Measurements from ENCODE around the gene OCRL. TPM values are rescaled to one million over a fixed set of nuclear protein-coding genes. Genes with fewer than 3 reads are reported as not detected.

Gene OCRL
- total and polyA plus RNA-seq, 2 of the 13 experiments (the other 11 are each of a cell fraction or from before 2014, with no cell fraction given): 13.4 to 32.0 TPM

DNA sequence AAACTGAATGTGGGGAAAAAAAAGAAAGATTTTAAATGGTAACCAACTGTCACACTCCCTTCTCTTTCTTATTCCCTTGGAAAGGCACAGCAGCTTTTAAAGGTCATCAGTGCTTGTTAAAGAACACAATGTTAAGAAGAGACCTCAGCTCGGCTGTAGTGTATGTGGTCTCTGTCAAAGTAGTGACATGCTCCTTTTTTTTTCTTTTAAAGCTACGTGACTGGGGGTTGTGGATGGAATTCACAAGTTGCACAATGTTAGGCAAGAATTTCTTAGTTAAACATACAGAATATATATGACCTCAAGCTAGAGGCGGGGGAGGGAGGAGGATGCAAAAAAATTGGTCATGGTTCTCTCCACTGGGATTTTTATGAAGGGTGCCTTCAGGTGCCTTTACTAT, 45.6 kb downstream of the OCRL start (continued):
- TF ChIP-seq ZNF567 (CRISPR knock-in tag; IDR thresholded peaks at IDR 0.05; ENCODE audit: borderline replicate concordance) (no peak), KDM4B (CRISPR knock-in tag; IDR thresholded peaks at IDR 0.05) (no peak), NR2F2 (IDR thresholded peaks at IDR 0.05; ENCODE audit: borderline replicate concordance, low read depth) (peak; percentile 54; the same call in 1 of the 2 replicates), POLR2A (IDR thresholded peaks at IDR 0.05; ENCODE audit: insufficient read depth in 1 of 2, low read depth in 2 of 2, low read length in 2 of 2) (no peak), ZFP62 (CRISPR knock-in tag; IDR thresholded peaks at IDR 0.05) (no peak), CHD4 (IDR thresholded peaks at IDR 0.05; ENCODE audit: borderline replicate concordance, low read length) (no peak), SMYD3 (CRISPR knock-in tag; IDR thresholded peaks at IDR 0.05) (no peak), TOPORS (CRISPR knock-in tag; IDR thresholded peaks at IDR 0.05) (no peak), NONO (IDR thresholded peaks at IDR 0.05) (no peak), NONO (CRISPR knock-in tag; conservative IDR thresholded peaks at IDR 0.05) (no peak; the same call in 1 of the 2 replicates), U2AF1 (optimal IDR thresholded peaks at IDR 0.05; ENCODE audit: low read depth, low read length) (no peak), HOXA3 (CRISPR knock-in tag; IDR thresholded peaks at IDR 0.05) (peak; percentile 23; the same call in 1 of the 2 replicates), ZNF251 (CRISPR knock-in tag; IDR thresholded peaks at IDR 0.05) (no peak), SIN3B (IDR thresholded peaks at IDR 0.05; ENCODE audit: low read length) (no peak), FOXA1 (IDR thresholded peaks at IDR 0.05) (no peak), FOXA1 (CRISPR knock-in tag; IDR thresholded peaks at IDR 0.05) (peak; percentile 35; the same call in 1 of the 2 replicates)
- TF ChIP-seq, protein P1, sequence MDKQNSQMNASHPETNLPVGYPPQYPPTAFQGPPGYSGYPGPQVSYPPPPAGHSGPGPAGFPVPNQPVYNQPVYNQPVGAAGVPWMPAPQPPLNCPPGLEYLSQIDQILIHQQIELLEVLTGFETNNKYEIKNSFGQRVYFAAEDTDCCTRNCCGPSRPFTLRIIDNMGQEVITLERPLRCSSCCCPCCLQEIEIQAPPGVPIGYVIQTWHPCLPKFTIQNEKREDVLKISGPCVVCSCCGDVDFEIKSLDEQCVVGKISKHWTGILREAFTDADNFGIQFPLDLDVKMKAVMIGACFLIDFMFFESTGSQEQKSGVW (CRISPR knock-in tag; IDR thresholded peaks at IDR 0.05; ENCODE audit: borderline replicate concordance): no peak
- TF ChIP-seq, protein P2, sequence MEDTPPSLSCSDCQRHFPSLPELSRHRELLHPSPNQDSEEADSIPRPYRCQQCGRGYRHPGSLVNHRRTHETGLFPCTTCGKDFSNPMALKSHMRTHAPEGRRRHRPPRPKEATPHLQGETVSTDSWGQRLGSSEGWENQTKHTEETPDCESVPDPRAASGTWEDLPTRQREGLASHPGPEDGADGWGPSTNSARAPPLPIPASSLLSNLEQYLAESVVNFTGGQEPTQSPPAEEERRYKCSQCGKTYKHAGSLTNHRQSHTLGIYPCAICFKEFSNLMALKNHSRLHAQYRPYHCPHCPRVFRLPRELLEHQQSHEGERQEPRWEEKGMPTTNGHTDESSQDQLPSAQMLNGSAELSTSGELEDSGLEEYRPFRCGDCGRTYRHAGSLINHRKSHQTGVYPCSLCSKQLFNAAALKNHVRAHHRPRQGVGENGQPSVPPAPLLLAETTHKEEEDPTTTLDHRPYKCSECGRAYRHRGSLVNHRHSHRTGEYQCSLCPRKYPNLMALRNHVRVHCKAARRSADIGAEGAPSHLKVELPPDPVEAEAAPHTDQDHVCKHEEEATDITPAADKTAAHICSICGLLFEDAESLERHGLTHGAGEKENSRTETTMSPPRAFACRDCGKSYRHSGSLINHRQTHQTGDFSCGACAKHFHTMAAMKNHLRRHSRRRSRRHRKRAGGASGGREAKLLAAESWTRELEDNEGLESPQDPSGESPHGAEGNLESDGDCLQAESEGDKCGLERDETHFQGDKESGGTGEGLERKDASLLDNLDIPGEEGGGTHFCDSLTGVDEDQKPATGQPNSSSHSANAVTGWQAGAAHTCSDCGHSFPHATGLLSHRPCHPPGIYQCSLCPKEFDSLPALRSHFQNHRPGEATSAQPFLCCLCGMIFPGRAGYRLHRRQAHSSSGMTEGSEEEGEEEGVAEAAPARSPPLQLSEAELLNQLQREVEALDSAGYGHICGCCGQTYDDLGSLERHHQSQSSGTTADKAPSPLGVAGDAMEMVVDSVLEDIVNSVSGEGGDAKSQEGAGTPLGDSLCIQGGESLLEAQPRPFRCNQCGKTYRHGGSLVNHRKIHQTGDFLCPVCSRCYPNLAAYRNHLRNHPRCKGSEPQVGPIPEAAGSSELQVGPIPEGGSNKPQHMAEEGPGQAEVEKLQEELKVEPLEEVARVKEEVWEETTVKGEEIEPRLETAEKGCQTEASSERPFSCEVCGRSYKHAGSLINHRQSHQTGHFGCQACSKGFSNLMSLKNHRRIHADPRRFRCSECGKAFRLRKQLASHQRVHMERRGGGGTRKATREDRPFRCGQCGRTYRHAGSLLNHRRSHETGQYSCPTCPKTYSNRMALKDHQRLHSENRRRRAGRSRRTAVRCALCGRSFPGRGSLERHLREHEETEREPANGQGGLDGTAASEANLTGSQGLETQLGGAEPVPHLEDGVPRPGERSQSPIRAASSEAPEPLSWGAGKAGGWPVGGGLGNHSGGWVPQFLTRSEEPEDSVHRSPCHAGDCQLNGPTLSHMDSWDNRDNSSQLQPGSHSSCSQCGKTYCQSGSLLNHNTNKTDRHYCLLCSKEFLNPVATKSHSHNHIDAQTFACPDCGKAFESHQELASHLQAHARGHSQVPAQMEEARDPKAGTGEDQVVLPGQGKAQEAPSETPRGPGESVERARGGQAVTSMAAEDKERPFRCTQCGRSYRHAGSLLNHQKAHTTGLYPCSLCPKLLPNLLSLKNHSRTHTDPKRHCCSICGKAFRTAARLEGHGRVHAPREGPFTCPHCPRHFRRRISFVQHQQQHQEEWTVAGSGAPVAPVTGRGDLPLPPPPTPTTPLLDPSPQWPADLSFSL (CRISPR knock-in tag; IDR thresholded peaks at IDR 0.05): no peak
- TF ChIP-seq, protein P3, sequence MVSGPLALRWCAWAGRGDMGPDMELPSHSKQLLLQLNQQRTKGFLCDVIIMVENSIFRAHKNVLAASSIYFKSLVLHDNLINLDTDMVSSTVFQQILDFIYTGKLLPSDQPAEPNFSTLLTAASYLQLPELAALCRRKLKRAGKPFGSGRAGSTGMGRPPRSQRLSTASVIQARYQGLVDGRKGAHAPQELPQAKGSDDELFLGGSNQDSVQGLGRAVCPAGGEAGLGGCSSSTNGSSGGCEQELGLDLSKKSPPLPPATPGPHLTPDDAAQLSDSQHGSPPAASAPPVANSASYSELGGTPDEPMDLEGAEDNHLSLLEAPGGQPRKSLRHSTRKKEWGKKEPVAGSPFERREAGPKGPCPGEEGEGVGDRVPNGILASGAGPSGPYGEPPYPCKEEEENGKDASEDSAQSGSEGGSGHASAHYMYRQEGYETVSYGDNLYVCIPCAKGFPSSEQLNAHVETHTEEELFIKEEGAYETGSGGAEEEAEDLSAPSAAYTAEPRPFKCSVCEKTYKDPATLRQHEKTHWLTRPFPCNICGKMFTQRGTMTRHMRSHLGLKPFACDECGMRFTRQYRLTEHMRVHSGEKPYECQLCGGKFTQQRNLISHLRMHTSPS (CRISPR knock-in tag; IDR thresholded peaks at IDR 0.05; ENCODE audit: low read depth): no peak
- TF ChIP-seq, protein P4, sequence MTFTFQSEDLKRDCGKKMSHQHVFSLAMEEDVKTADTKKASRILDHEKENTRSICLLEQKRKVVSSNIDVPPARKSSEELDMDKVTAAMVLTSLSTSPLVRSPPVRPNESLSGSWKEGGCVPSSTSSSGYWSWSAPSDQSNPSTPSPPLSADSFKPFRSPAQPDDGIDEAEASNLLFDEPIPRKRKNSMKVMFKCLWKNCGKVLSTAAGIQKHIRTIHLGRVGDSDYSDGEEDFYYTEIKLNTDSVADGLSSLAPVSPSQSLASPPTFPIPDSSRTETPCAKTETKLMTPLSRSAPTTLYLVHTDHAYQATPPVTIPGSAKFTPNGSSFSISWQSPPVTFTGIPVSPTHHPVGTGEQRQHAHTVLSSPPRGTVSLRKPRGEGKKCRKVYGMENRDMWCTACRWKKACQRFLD (CRISPR knock-in tag; IDR thresholded peaks at IDR 0.05; ENCODE audit: borderline replicate concordance): no peak
- TF ChIP-seq, protein P5, sequence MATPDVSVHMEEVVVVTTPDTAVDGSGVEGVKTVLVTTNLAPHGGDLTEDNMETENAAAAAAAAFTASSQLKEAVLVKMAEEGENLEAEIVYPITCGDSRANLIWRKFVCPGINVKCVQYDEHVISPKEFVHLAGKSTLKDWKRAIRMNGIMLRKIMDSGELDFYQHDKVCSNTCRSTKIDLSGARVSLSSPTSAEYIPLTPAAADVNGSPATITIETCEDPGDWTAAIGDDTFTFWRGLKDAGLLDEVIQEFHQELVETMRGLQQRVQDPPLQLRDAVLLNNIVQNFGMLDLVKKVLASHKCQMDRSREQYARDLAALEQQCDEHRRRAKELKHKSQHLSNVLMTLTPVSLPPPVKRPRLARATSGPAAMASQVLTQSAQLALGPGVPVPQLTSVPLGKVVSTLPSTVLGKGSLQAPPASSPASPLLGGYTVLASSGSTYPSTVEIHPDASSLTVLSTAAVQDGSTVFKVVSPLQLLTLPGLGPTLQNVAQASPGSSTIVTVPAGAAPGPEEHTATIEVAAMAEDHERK (CRISPR knock-in tag; IDR thresholded peaks at IDR 0.05; ENCODE audit: low read depth): no peak

Data from HepG2 (cell line).